RWPE1 (cell line): ENCODE results near the gene PLK2.

ENCODE experiments used
- CTCF ChIA-PET: fragments of 350-600 bp; sonication (Branson Sonifier 250); formaldehyde crosslinking; extraction: SDS; loops from one replicate; lab custom pipeline; 2021; lab: Yijun Ruan, JAX
- POLR2A ChIA-PET: fragments of 400-600 bp; formaldehyde crosslinking; extraction: SDS; loops from one replicate; lab custom pipeline; 2020; ENCODE audit warnings: antibody characterized with exemption; ENCODE audit not compliant: low non-redundant PET; lab: Yijun Ruan, JAX
- DNase-seq: peaks from one replicate; pipeline ENCODE4 v3.0.0; 2012; ENCODE audit warnings: low spot score
- H3K27ac ChIP-seq: fragments of 450-650 bp; 2 replicates; pipeline ENCODE4 v1.5.1; 2017
- CTCF ChIP-seq: fragments of 450-650 bp; conservative IDR thresholded peaks from 2 replicates; pipeline ENCODE4 v1.5.1; 2017; ENCODE audit warnings: low read depth, mild to moderate bottlenecking

Gene PLK2

DNA sequence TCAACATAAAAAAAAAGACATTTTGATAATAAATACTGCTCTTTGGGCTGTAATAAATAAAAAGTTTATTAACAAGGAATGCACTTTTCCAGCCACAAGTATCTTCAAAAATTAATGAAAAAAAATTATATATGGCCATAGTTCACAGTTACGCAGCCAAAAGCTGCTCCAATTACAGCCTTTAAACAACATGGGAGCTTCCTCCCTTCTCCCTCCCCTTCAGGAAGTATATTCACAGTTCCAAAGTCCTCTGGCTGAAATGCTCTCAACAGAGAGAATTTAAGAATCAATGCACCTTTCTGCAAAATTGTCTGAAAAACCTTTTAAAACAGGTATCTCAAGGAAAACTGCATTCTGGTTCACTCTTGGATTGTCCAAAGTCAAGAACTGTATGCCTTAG is 5.9 kb downstream of the PLK2 start:
- ChIA-PET POLR2A (no interaction called here), CTCF (interaction anchor here (0.7 kb wide), 1 partner anchor 736 kb away, joined by 3 read pairs; no protein-coding TSS in a partner anchor)
- no peak overlapping the region for H3K27ac ChIP-seq
- no peak for TF ChIP-seq CTCF
- DNase-seq: no peak

- ChIA-PET POLR2A (no interaction called here), CTCF (interaction anchor here (1.0 kb wide), 1 partner anchor 566 kb away, joined by 4 read pairs; no protein-coding TSS in a partner anchor)
- no peak for DNase-seq
- no peak for TF ChIP-seq CTCF
- H3K27ac ChIP-seq: no peak overlapping the region
Observed at GRCh38 chr5:58453306-58453705, 6.6 kb downstream of the PLK2 start.

GRCh38 chr5:58452566-58453258 is 7.2 kb downstream of the PLK2 start:
- H3K27ac ChIP-seq: peak overlapping the region; percentile 68
- ChIA-PET CTCF (interaction anchor here (1.0 kb wide), 1 partner anchor 565 kb away, joined by 4 read pairs; no protein-coding TSS in a partner anchor), POLR2A (no interaction called here)
- TF ChIP-seq CTCF: no peak
- no peak for DNase-seq

GRCh38 chr5:58451732-58452565 is 7.9 kb downstream of the PLK2 start:
- no peak for DNase-seq
- TF ChIP-seq CTCF: no peak
- CTCF ChIA-PET: no interaction called here
- H3K27ac ChIP-seq: peak overlapping the region; percentile 68
- POLR2A ChIA-PET: interaction anchor here (0.5 kb wide), 1 partner anchor 971 kb away, joined by 3 read pairs; no protein-coding TSS in a partner anchor

- CTCF ChIA-PET: no interaction called here
- DNase-seq: no peak
- no peak overlapping the region for H3K27ac ChIP-seq
- POLR2A ChIA-PET: no interaction called here
- TF ChIP-seq CTCF: no peak
Observed at GRCh38 chr5:58450811-58451629, 8.9 kb downstream of the PLK2 start.

DNA sequence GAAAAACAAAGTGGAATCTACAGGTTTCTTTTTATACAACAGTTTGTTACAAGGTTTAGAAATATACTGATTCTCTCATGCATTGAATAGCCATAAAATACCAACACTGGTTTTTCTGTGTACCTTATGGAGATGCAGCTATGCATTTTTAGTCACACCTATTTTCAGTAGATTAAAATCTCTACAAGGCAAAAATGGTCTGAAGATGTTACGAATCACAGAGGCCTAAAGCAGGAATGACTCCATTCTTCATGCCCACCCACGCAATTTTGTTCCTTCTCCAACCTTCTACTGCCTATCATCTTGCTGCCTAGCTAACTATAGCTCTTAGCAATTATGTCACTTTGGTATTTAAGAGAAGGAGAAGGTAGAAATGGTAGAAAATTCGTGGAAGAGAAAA is 9.9 kb downstream of the PLK2 start:
- CTCF ChIA-PET: no interaction called here

More for the DNA sequence above, 9.9 kb downstream of the PLK2 start:
- no peak overlapping the region for H3K27ac ChIP-seq
- TF ChIP-seq CTCF: no peak
- no peak for DNase-seq
- POLR2A ChIA-PET: no interaction called here
